Caco-2 (cell line): ENCODE measurements around the gene FRYL. TPM values are rescaled to one million over a fixed set of nuclear protein-coding genes. Genes with fewer than 3 reads are reported as not detected.
"Not testable (repeated sequence)": the region's sequence is repeated elsewhere in the genome, so short reads cannot be mapped to it uniquely, and the experiment has no call there.

Experiments
- Bru-seq: library from RNA; stranded (reverse); fragments of 400-500 nt; gene quantifications from one replicate; lab custom pipeline; 2021; lab: Mats Ljungman, UMichigan
- BruChase-seq, 2 experiments: library from RNA; stranded (reverse); fragments of 400-500 nt; gene quantifications; one replicate each; lab custom pipeline; 2021; lab: Mats Ljungman, UMichigan
- BruUV-seq: library from RNA; stranded (reverse); fragments of 400-500 nt; replicated peaks from 2 replicates; lab custom pipeline; 2021; lab: Mats Ljungman, UMichigan
- CTCF ChIA-PET: fragments of 300-600 bp; sonication (Branson Sonifier 250); formaldehyde crosslinking; loops from one replicate; lab custom pipeline; 2022; ENCODE audit warnings: antibody characterized with exemption; lab: Charles Lee
- POLR2A ChIA-PET: fragments of 300-600 bp; sonication (Branson Sonifier 250); formaldehyde crosslinking; loops from one replicate; lab custom pipeline; 2022; ENCODE audit warnings: antibody characterized with exemption; lab: Charles Lee
- DNase-seq, 2 experiments: peaks; one replicate each; pipeline versions ENCODE4 v3.0.0 to v3.0.0-alpha.2; 2020 to 2022
- H3K27me3 ChIP-seq: replicated peaks from 2 replicates; pipeline ENCODE4 v1.6.0; 2011; ENCODE audit warnings: low read length; ENCODE audit not compliant: control insufficient read depth, insufficient read depth
- H3K36me3 ChIP-seq: 2 replicates; pipeline ENCODE4 v1.5.1; 2011; ENCODE audit warnings: low read length; ENCODE audit not compliant: control insufficient read depth, insufficient read depth
- H3K4me1 ChIP-seq: fragments of 250-450 bp; sonication (Bioruptor Pico); 2 replicates; pipeline ENCODE4 v1.5.1; 2020; ENCODE audit warnings: mild to moderate bottlenecking
- H3K4me3 ChIP-seq: 2 replicates; pipeline ENCODE4 v1.5.1; 2011; ENCODE audit warnings: low read depth, mild to moderate bottlenecking, control low read depth, low read length
- H3K9me3 ChIP-seq: fragments of 250-450 bp; sonication (Bioruptor Pico); 2 replicates; pipeline ENCODE4 v1.5.1; 2020; ENCODE audit warnings: mild to moderate bottlenecking, moderate library complexity
- H3K27ac Mint-ChIP-seq: one replicate; pipeline ENCODE4 v1.8.0; 2022; ENCODE audit warnings: mixed read lengths; ENCODE audit not compliant: unreplicated experiment
- H3K27me3 Mint-ChIP-seq: one replicate; pipeline ENCODE4 v1.8.0; 2022; ENCODE audit warnings: mixed read lengths; ENCODE audit not compliant: insufficient read depth, unreplicated experiment
- H3K36me3 Mint-ChIP-seq: one replicate; pipeline ENCODE4 v1.8.0; 2022; ENCODE audit warnings: mild to moderate bottlenecking, mixed read lengths; ENCODE audit not compliant: insufficient read depth, unreplicated experiment
- H3K4me1 Mint-ChIP-seq: one replicate; pipeline ENCODE4 v1.8.0; 2022; ENCODE audit warnings: low read depth, mixed read lengths; ENCODE audit not compliant: unreplicated experiment
- H3K4me3 Mint-ChIP-seq: one replicate; pipeline ENCODE4 v1.8.0; 2022; ENCODE audit warnings: mild to moderate bottlenecking, moderate library complexity, mixed read lengths; ENCODE audit not compliant: unreplicated experiment
- H3K9me3 Mint-ChIP-seq: one replicate; pipeline ENCODE4 v1.8.0; 2022; ENCODE audit warnings: mixed read lengths; ENCODE audit not compliant: unreplicated experiment
- CTCF ChIP-seq, 2 experiments: fragments of 200-600 bp in 1 of 2; IDR thresholded peaks; 1 replicate in 1 of 2; 2 replicates in 1 of 2; pipeline versions ENCODE4 v1.5.1 to v1.8.0; 2011 to 2022; ENCODE audit warnings: antibody characterized with exemption in 1 of 2, control low read depth in 1 of 2, inconsistent platforms in 1 of 2, low read depth in 1 of 2, low read length in 1 of 2, mild to moderate bottlenecking in 1 of 2, moderate library complexity in 1 of 2; ENCODE audit not compliant: insufficient read depth in 1 of 2, severe bottlenecking in 1 of 2, unreplicated experiment in 1 of 2
- intact Hi-C: fragments of 100-400 bp; cut with micrococcal nuclease; formaldehyde crosslinking; loops from one replicate; pipeline ENCODE4 v1.10.0; 2022; ENCODE audit not compliant: unreplicated experiment
- long read RNA-seq: library from polyadenylated mRNA; stranded (forward); transcript quantifications from one replicate; pipeline ENCODE4 v2.0.0, GENCODE V29; 2022
- total RNA-seq: library from RNA; stranded (reverse); gene quantifications from 2 replicates; pipeline ENCODE4 v1.2.3, GENCODE V29; 2022

FRYL gene
- total RNA-seq (27.4 and 40.5 TPM in 2 replicates), Bru-seq, nascent RNA (percentile 78 among the genes with signal in this experiment), BruChase-seq, experiment 1, labeled RNA remaining after a 2-hour chase (percentile 74 among the genes with signal in this experiment), BruChase-seq, experiment 2, labeled RNA remaining after a 6-hour chase (percentile 69 among the genes with signal in this experiment)
- long read RNA-seq, partial matches to known transcripts, result 2 of 4 reads
- long read RNA-seq, other reads (novel, unspliced or antisense), result 2 of 4 reads

GRCh38 chr4:48779998-48780864 is at the start of gene FRYL:
Gene FRYL, minus strand, starts transcription at chr4:48780279. Its CDS starts 145,869 bp downstream, at chr4:48634410.
- peak; percentile 98 to 99 for DNase-seq
- H3K27ac Mint-ChIP-seq, result peak within 1 kb of the TSS; percentile 94
- POLR2A ChIA-PET, result interaction anchor here (0.5 to 1.4 kb wide), 4 partner anchors 9 to 52 kb away, joined by 3 to 7 read pairs (median 3); no protein-coding TSS in a partner anchor
- no peaks in the 10 kb centered on the region for H3K27me3 ChIP-seq
- no peaks in the 10 kb centered on the region for H3K9me3 ChIP-seq
- intact Hi-C loops, result loop anchor here (1.0 to 10.0 kb wide), 7 partner anchors 51 to 202 kb away; partner anchors contain the start of gene OCIAD1
- no peaks in the 10 kb centered on the region; the same call in 1 of the 2 replicates for H3K36me3 ChIP-seq
- H3K4me3 ChIP-seq, result peak within 1 kb of the TSS; percentile 96
- H3K9me3 Mint-ChIP-seq, result no peaks in the 10 kb centered on the region
- H3K36me3 Mint-ChIP-seq, result peaks cover 15% of the 10 kb centered on the region
- BruUV-seq, result no TSS peak
- no peaks in the 10 kb centered on the region for H3K4me1 ChIP-seq
- no peaks in the 10 kb centered on the region for H3K27me3 Mint-ChIP-seq
- H3K4me1 Mint-ChIP-seq, result no peaks in the 10 kb centered on the region
- CTCF ChIA-PET, result interaction anchor here (0.7 kb wide), 1 partner anchor 202 kb away, joined by 7 read pairs; no protein-coding TSS in a partner anchor
- H3K4me3 Mint-ChIP-seq, result peak within 1 kb of the TSS; percentile 95
- TF ChIP-seq CTCF (IDR thresholded peaks at IDR 0.05; ENCODE audit: insufficient read depth in 1 of 2, low read depth in 1 of 2, low read length in 1 of 2, severe bottlenecking in 1 of 2, unreplicated experiment in 1 of 2), result no peak

GRCh38 chr4:48827622-48828021 is 47.5 kb upstream of the FRYL start:
- DNase-seq, result no peak
- Mint-ChIP-seq H3K4me3 (no peak overlapping the region), H3K36me3 (peaks cover 9% of the 10 kb centered on the region), H3K4me1 (peaks cover 8% of the 10 kb centered on the region), H3K27ac (no peak overlapping the region), H3K9me3 (peaks cover 9% of the 10 kb centered on the region), H3K27me3 (no peaks in the 10 kb centered on the region)
- Histone ChIP-seq H3K4me3 (no peak overlapping the region), H3K36me3 (no peaks in the 10 kb centered on the region), H3K4me1 (no peaks in the 10 kb centered on the region), H3K27me3 (no peaks in the 10 kb centered on the region), H3K9me3 (no peaks in the 10 kb centered on the region)
- no TSS peak for BruUV-seq
- ChIA-PET CTCF (no interaction called here), POLR2A (no interaction called here)
- no peak for TF ChIP-seq CTCF (IDR thresholded peaks at IDR 0.05; ENCODE audit: insufficient read depth in 1 of 2, low read depth in 1 of 2, low read length in 1 of 2, severe bottlenecking in 1 of 2, unreplicated experiment in 1 of 2)
- intact Hi-C loops, result no loop called here

- H3K4me1 ChIP-seq, H3K27me3 Mint-ChIP-seq, H3K9me3 Mint-ChIP-seq, POLR2A ChIA-PET, intact Hi-C loops, H3K27me3 ChIP-seq, H3K9me3 ChIP-seq, H3K36me3 ChIP-seq, H3K4me3 ChIP-seq, CTCF ChIA-PET, H3K36me3 Mint-ChIP-seq, BruUV-seq, H3K4me3 Mint-ChIP-seq, DNase-seq, H3K27ac Mint-ChIP-seq: not testable (repeated sequence)
- peaks cover 10% of the 10 kb centered on the region for H3K4me1 Mint-ChIP-seq
These were observed 41.4 kb upstream of the FRYL start for GRCh38 chr4:48821431-48821830.
